ENCODE data around the gene SMAD1.
"Not testable (repeated sequence)": the region's sequence is repeated elsewhere in the genome, so short reads cannot be mapped to it uniquely, and the experiment has no call there.

Gene SMAD1

DNA sequence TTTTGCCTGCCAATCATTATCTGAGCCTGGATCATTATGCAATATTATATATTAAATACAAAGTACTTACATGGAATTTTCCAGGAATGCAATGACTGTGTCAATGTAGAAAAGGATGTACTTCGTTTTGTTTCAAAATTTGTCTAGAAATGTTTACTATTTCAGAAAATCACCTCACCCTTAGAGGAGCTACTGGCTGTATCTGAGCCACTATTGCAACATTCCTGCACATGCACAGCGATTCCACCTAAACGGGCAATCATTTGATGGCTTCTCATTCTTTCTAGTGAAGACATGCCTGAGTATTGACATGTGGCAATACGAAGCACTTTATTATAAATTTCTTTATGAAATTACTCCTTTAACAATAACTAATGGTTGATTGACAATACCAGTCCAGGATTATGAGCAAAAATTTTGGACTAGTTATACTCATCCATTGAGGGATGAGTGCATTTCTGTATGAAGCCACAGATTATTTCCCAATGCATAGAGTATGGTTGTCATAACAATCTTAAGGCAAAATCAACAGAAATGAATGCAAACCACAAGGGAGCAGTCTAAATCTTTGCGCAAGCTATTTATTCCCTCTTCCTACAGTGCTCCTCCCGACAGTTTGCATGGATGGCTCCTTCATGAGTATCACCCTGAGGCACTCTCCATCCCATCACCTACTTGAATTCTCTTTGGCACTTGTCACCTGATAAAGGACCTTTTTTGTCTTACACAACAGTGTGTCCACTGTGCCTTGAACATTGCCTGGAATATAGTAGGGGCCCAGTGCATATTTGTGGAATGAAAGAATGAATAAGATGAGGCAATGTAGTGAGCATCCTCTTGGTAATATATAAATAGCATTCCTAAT lies 101.8 kb downstream of the SMAD1 start:
- TF ChIP-seq Cebpa-rat (IDR thresholded peaks at IDR 0.05) = no peak
- Histone ChIP-seq H3K4me1 (peaks cover 0 to 18% (median 5%) of the 10 kb centered on the region in 10 experiments; a peak in 5 of 20 replicates), H3K4me3 (no peak overlapping the region), H4K20me1 (no peaks in the 10 kb centered on the region), H3K9ac (no peak overlapping the region), H3K27me3 (no peaks in the 10 kb centered on the region), H3K36me3 (no peaks in the 10 kb centered on the region), H3K9me3 (replicated peaks in 1 of 11) (peaks cover 0 to 11% (median 7%) of the 10 kb centered on the region in 11 experiments; a peak in 8 of 22 replicates), H3K4me2 (no peak overlapping the region), H3K27ac (no peak overlapping the region)

DNA sequence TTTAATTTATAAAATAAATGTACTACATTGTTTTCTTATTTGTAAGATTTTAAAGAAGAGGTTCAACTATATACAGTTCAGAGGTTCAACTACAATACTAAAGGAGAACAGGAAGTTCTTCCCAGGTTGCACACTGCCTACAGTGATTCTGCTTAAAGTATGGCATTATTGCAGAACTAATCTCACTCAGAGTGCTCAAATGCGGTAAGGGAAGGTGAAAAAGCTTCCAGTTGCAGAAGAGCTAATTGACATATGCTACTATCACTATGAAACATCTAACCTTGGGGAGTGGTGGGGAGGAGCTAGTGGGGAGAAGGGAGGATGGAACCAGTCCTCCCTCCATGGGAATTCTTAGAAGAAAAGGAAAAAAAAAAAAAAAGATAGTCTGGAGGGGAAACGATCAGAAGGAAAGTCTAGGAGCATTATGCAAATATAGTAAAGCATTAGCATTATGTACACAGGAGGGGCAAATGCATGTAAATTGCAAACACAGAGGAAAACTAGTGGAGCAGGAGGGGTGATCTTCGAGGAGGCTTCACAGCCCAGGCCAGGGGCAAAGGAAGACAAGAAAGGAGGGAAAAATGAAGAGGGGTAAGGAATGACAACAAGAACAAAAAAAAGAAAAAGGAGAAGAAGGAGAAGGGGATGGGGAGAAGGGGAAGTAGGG lies 105.6 kb downstream of the SMAD1 start:
- Histone ChIP-seq H3K36me3 (no peaks in the 10 kb centered on the region), H3K9me3 (replicated peaks in 1 of 11) (peaks cover 6 to 14% (median 9%) of the 10 kb centered on the region in 11 experiments; a peak in 19 of 22 replicates), H3K4me1 (peaks cover 0 to 18% (median 5%) of the 10 kb centered on the region in 10 experiments; a peak in 5 of 20 replicates), H3K27me3 (no peaks in the 10 kb centered on the region), H4K20me1 (no peaks in the 10 kb centered on the region), H3K4me3 (no peak overlapping the region), H3K9ac (no peak overlapping the region), H3K4me2 (no peak overlapping the region; a peak in 1 of 22 replicates), H3K27ac (no peak overlapping the region)
- no peak for TF ChIP-seq Cebpa-rat (IDR thresholded peaks at IDR 0.05)

DNA sequence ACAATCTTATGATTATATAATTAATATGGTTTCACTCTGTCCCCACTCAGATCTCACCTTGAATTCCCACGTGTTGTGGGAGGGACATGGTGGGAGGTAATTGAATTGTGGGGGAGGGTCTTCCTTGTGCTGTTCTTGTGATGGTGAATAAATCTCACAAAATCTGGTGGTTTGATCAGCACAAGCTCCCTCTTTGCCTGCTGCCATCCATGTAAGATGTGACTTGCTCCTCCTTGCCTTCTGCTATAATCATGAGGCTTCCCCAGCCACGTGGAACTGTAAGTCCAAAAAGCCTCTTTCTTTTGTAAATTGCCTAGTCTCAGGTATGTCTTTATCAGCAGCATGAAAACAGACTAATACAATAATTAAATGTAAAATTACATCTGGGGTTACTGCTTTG lies 107.7 kb downstream of the SMAD1 start:
- H4K20me1 ChIP-seq, H3K4me3 ChIP-seq, H3K27ac ChIP-seq, H3K9ac ChIP-seq, H3K27me3 ChIP-seq, H3K36me3 ChIP-seq, H3K4me2 ChIP-seq: not testable (repeated sequence)
- peaks cover 0 to 18% (median 5%) of the 10 kb centered on the region in 10 experiments; a peak in 5 of 20 replicates for H3K4me1 ChIP-seq
- H3K9me3 ChIP-seq (replicated peaks in 1 of 11) = peaks cover 6 to 18% (median 13%) of the 10 kb centered on the region in 11 experiments; a peak in 20 of 22 replicates

DNA sequence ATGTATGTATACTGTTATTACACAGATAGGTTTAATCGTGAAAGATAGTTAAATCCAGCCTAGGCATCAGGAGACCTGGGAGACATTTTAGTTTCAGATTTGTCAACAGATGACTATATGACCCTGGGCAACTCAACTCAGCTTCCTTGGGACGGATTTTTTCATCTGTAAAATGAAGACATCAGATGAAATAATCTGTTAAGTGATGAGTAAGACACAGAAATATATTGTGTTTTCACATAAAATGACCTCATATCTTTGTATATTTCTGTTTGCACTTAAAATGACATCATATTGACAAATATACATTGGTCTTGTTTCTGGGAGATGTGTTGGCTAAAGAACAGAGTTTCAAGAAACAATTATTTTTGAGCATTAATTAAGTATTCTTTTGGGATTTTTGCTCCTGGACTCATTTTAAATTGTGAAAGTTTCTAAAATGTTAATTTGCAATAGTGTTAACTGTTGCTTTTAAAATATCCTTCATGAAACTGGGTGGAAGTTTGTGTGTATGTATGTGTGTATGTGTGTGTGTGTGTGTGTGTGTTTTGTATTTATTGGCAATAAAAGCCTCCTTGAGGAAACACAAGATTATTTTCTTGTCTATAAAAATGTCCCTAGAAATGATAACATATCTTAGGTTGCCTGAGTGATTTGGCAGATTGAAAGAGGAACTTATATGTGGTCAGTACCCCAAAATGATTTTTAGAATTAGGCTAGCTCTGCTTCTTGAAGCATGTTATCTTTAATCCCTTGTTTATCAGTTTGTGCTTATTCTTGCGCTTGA lies 108.5 kb downstream of the SMAD1 start:
- Histone ChIP-seq H3K9me3 (replicated peaks in 1 of 11) (peaks cover 6 to 18% (median 13%) of the 10 kb centered on the region in 11 experiments; a peak in 20 of 22 replicates), H3K9ac (no peak overlapping the region), H3K4me3 (no peak overlapping the region), H3K27me3 (no peaks in the 10 kb centered on the region), H4K20me1 (no peaks in the 10 kb centered on the region), H3K4me1 (peaks cover 0 to 18% (median 5%) of the 10 kb centered on the region in 10 experiments; a peak in 5 of 20 replicates), H3K36me3 (no peaks in the 10 kb centered on the region), H3K4me2 (no peak overlapping the region), H3K27ac (no peak overlapping the region)
- TF ChIP-seq Cebpa-rat (IDR thresholded peaks at IDR 0.05) = no peak

DNA sequence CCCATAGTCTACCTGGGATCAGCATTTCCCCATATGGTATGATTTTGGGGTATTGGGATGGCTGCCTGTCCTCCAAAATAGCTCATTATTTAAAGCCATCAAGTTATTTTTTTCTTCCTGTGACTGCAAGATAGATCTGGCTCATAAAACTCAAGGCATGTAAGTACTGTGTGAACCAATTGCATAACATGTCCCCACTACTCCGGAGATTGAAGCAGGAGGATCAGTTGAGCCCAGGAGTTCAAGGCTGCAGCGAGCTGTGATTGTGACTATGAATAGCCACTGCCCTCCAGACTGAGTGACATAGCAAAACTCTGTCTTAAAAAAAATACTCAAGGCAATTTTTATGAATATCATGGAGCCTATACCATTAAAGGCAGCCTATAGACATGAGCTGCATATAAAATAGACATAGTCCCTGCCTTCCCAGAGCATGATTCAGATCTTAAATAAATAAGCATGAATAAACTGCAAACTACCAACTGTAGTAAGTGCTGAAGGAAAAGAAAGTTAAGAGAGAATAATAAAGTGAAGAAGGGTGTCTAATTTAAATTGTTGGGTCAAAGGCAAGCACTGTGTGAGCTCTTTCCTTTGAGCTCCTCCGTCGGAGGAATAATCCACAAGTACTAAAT lies 120.6 kb downstream of the SMAD1 start:
- Histone ChIP-seq H3K27ac (no peak overlapping the region), H3K9me3 (replicated peaks in 1 of 11) (peaks cover 15 to 25% (median 20%) of the 10 kb centered on the region in 11 experiments; a peak in 21 of 22 replicates), H3K4me1 (no peaks in the 10 kb centered on the region), H3K4me3 (no peak overlapping the region), H3K9ac (no peak overlapping the region), H3K27me3 (no peaks in the 10 kb centered on the region), H3K4me2 (no peak overlapping the region), H4K20me1 (no peaks in the 10 kb centered on the region), H3K36me3 (no peaks in the 10 kb centered on the region)
- no peak for TF ChIP-seq Cebpa-rat (IDR thresholded peaks at IDR 0.05)

DNA sequence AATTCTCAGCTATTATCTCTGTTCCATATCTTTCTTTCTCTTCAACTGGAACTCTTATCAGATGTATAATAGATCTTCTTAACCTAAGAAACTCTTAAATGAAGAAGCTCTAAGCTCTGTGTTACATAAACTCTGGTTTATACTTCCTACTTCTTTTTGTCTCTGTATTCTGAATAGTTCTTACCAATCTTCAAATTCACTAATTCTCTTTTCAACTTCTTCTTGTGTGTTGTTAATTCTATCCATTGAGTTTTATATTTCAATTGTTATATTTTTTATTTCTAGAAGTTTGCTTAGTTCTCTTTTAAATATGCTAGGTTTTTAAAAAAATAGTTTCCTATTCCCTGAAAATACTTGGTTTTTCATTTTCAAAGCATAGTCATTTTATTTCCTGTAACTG lies 124.3 kb downstream of the SMAD1 start:
- H3K4me1 ChIP-seq = peaks cover 0 to 9% (median 4%) of the 10 kb centered on the region in 10 experiments; a peak in 7 of 20 replicates
- H3K4me2 ChIP-seq = no peak overlapping the region
- no peaks in the 10 kb centered on the region for H4K20me1 ChIP-seq
- TF ChIP-seq Cebpa-rat (IDR thresholded peaks at IDR 0.05) = no peak
- H3K9ac ChIP-seq = no peak overlapping the region
- H3K27me3 ChIP-seq = no peaks in the 10 kb centered on the region
- no peak overlapping the region for H3K27ac ChIP-seq
- H3K9me3 ChIP-seq (replicated peaks in 1 of 11) = peaks cover 15 to 25% (median 20%) of the 10 kb centered on the region in 11 experiments; a peak in 21 of 22 replicates
- H3K4me3 ChIP-seq = no peak overlapping the region
- H3K36me3 ChIP-seq = no peaks in the 10 kb centered on the region
